Measurements from ENCODE around the gene UGP2. TPM values are rescaled to one million over a fixed set of nuclear protein-coding genes. Genes with fewer than 3 reads are reported as not detected.

UGP2 gene
- total and polyA plus RNA-seq, 4 donors: 76.2 to 723 (median 261) TPM

DNA sequence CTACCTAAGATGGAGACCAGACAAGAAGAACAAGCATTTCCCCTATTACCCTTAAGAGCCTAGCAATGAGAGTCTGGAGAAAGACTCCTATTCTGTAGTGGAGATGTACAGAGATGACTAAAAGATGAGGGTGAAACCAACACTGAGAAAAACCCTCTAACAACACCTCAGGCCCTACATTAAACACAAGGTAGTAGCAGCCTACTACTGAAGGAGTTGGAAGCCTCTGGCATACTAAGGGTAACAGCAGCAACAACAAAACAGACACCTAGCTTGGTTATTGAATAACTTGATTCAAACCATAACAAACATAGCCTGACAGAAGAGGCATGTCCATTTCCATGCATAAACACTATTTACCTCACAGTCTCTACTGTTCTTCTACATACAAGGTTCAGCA is 60.5 kb downstream of the UGP2 start:
- no peaks in the 10 kb centered on the region for H3K27me3 ChIP-seq (ENCODE audit: control insufficient read depth in 4 of 4, insufficient read depth in 4 of 4, low read length in 3 of 4)
- no peak overlapping the region for H3K27ac ChIP-seq (ENCODE audit: low read depth in 1 of 2, low read length in 2 of 2)
- no peak overlapping the region for H3K4me3 ChIP-seq (ENCODE audit: low read depth in 1 of 3, low read length in 3 of 3)
- peaks cover 0 to 3% (median 0%) of the 10 kb centered on the region in 4 donors for H3K9me3 ChIP-seq (ENCODE audit: control insufficient read depth in 4 of 4, low read length in 3 of 4)
- DNase-seq (ENCODE audit: low spot score): no peak
- TF ChIP-seq EGR1 (IDR thresholded peaks at IDR 0.05; ENCODE audit: low read depth in 2 of 2): no peak
- no peak for TF ChIP-seq NR2F2 (IDR thresholded peaks at IDR 0.05)
- TF ChIP-seq, protein P1, sequence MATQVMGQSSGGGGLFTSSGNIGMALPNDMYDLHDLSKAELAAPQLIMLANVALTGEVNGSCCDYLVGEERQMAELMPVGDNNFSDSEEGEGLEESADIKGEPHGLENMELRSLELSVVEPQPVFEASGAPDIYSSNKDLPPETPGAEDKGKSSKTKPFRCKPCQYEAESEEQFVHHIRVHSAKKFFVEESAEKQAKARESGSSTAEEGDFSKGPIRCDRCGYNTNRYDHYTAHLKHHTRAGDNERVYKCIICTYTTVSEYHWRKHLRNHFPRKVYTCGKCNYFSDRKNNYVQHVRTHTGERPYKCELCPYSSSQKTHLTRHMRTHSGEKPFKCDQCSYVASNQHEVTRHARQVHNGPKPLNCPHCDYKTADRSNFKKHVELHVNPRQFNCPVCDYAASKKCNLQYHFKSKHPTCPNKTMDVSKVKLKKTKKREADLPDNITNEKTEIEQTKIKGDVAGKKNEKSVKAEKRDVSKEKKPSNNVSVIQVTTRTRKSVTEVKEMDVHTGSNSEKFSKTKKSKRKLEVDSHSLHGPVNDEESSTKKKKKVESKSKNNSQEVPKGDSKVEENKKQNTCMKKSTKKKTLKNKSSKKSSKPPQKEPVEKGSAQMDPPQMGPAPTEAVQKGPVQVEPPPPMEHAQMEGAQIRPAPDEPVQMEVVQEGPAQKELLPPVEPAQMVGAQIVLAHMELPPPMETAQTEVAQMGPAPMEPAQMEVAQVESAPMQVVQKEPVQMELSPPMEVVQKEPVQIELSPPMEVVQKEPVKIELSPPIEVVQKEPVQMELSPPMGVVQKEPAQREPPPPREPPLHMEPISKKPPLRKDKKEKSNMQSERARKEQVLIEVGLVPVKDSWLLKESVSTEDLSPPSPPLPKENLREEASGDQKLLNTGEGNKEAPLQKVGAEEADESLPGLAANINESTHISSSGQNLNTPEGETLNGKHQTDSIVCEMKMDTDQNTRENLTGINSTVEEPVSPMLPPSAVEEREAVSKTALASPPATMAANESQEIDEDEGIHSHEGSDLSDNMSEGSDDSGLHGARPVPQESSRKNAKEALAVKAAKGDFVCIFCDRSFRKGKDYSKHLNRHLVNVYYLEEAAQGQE (IDR thresholded peaks at IDR 0.05): no peak
- TF ChIP-seq HNF4G (IDR thresholded peaks at IDR 0.05): no peak
- TF ChIP-seq, protein P2, sequence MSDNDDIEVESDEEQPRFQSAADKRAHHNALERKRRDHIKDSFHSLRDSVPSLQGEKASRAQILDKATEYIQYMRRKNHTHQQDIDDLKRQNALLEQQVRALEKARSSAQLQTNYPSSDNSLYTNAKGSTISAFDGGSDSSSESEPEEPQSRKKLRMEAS (IDR thresholded peaks at IDR 0.05): no peak
- TF ChIP-seq GABPA (IDR thresholded peaks at IDR 0.05 in 1 of 2, conservative IDR thresholded peaks at IDR 0.05 in 1 of 2): no peak
- TF ChIP-seq FOXA1 (IDR thresholded peaks at IDR 0.05): no peak
- no peak for TF ChIP-seq RXRA (IDR thresholded peaks at IDR 0.05)
- TF ChIP-seq JUND (IDR thresholded peaks at IDR 0.05): no peak
- TF ChIP-seq TAF1 (conservative IDR thresholded peaks at IDR 0.05): no peak
- TF ChIP-seq, protein P3, sequence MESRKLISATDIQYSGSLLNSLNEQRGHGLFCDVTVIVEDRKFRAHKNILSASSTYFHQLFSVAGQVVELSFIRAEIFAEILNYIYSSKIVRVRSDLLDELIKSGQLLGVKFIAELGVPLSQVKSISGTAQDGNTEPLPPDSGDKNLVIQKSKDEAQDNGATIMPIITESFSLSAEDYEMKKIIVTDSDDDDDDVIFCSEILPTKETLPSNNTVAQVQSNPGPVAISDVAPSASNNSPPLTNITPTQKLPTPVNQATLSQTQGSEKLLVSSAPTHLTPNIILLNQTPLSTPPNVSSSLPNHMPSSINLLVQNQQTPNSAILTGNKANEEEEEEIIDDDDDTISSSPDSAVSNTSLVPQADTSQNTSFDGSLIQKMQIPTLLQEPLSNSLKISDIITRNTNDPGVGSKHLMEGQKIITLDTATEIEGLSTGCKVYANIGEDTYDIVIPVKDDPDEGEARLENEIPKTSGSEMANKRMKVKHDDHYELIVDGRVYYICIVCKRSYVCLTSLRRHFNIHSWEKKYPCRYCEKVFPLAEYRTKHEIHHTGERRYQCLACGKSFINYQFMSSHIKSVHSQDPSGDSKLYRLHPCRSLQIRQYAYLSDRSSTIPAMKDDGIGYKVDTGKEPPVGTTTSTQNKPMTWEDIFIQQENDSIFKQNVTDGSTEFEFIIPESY (IDR thresholded peaks at IDR 0.05): no peak
- TF ChIP-seq, protein P4, sequence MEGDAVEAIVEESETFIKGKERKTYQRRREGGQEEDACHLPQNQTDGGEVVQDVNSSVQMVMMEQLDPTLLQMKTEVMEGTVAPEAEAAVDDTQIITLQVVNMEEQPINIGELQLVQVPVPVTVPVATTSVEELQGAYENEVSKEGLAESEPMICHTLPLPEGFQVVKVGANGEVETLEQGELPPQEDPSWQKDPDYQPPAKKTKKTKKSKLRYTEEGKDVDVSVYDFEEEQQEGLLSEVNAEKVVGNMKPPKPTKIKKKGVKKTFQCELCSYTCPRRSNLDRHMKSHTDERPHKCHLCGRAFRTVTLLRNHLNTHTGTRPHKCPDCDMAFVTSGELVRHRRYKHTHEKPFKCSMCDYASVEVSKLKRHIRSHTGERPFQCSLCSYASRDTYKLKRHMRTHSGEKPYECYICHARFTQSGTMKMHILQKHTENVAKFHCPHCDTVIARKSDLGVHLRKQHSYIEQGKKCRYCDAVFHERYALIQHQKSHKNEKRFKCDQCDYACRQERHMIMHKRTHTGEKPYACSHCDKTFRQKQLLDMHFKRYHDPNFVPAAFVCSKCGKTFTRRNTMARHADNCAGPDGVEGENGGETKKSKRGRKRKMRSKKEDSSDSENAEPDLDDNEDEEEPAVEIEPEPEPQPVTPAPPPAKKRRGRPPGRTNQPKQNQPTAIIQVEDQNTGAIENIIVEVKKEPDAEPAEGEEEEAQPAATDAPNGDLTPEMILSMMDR (IDR thresholded peaks at IDR 0.05; ENCODE audit: low read depth, low read length, missing input control): no peak
- TF ChIP-seq RAD21 (IDR thresholded peaks at IDR 0.05): no peak
- TF ChIP-seq, protein P5, sequence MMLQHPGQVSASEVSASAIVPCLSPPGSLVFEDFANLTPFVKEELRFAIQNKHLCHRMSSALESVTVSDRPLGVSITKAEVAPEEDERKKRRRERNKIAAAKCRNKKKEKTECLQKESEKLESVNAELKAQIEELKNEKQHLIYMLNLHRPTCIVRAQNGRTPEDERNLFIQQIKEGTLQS (IDR thresholded peaks at IDR 0.05): no peak
- peaks cover 2 to 19% (median 14%) of the 10 kb centered on the region in 4 donors for H3K36me3 ChIP-seq (ENCODE audit: control insufficient read depth in 4 of 4, insufficient read depth in 3 of 4, low read depth in 1 of 4, low read length in 3 of 4)
- H3K4me1 ChIP-seq (ENCODE audit: control insufficient read depth in 4 of 4, insufficient read depth in 4 of 4, low read length in 3 of 4): peaks cover 0 to 5% (median 0%) of the 10 kb centered on the region in 4 donors
- H3K9ac ChIP-seq (ENCODE audit: low read depth in 1 of 2, low read length in 2 of 2): no peak overlapping the region

DNA sequence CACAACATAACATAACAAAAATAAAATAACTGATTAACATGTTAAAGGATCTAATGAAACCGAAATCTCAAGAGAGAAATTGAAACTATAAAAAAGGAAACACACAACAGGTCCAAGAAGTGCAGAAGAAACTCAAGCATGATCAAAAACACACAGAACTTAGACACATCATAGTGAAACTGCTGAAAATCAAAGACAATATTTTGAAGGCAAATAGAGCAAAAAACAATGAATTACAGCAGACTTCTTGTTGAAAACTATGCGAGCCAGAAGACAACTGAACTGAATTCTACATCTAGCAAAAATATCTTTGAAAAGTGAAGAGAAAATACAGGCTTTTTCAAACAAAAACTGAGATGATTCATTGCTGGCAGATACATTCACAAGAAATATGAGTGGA is 61.3 kb downstream of the UGP2 start:
- peaks cover 0 to 3% (median 0%) of the 10 kb centered on the region in 4 donors for H3K9me3 ChIP-seq (ENCODE audit: control insufficient read depth in 4 of 4, low read length in 3 of 4)
- H3K27ac ChIP-seq (ENCODE audit: low read depth in 1 of 2, low read length in 2 of 2): no peak overlapping the region
- 97% methylated on average over 2 of the region's 2 CpGs for WGBS
- H3K4me1 ChIP-seq (ENCODE audit: control insufficient read depth in 4 of 4, insufficient read depth in 4 of 4, low read length in 3 of 4): peaks cover 0 to 5% (median 0%) of the 10 kb centered on the region in 4 donors
- no peaks in the 10 kb centered on the region for H3K27me3 ChIP-seq (ENCODE audit: control insufficient read depth in 4 of 4, insufficient read depth in 4 of 4, low read length in 3 of 4)
- no peak overlapping the region for H3K4me3 ChIP-seq (ENCODE audit: low read depth in 1 of 3, low read length in 3 of 3)
- no peak overlapping the region for H3K9ac ChIP-seq (ENCODE audit: low read depth in 1 of 2, low read length in 2 of 2)
- peaks cover 2 to 23% (median 14%) of the 10 kb centered on the region in 4 donors for H3K36me3 ChIP-seq (ENCODE audit: control insufficient read depth in 4 of 4, insufficient read depth in 3 of 4, low read depth in 1 of 4, low read length in 3 of 4)
- no peak for DNase-seq (ENCODE audit: low spot score)
- TF ChIP-seq, protein P2 (IDR thresholded peaks at IDR 0.05): no peak
- TF ChIP-seq, protein P4 (IDR thresholded peaks at IDR 0.05; ENCODE audit: low read depth, low read length, missing input control): no peak
- no peak for TF ChIP-seq RXRA (IDR thresholded peaks at IDR 0.05)
- no peak for TF ChIP-seq TAF1 (conservative IDR thresholded peaks at IDR 0.05)
- no peak for TF ChIP-seq YY1 (IDR thresholded peaks at IDR 0.05)
- TF ChIP-seq HNF4G (IDR thresholded peaks at IDR 0.05): no peak
- TF ChIP-seq JUND (IDR thresholded peaks at IDR 0.05): no peak
- no peak for TF ChIP-seq HNF4A (conservative IDR thresholded peaks at IDR 0.05)
- TF ChIP-seq, protein P3 (IDR thresholded peaks at IDR 0.05): no peak
- TF ChIP-seq RAD21 (IDR thresholded peaks at IDR 0.05): no peak
- no peak for TF ChIP-seq EGR1 (IDR thresholded peaks at IDR 0.05; ENCODE audit: low read depth in 2 of 2)
- TF ChIP-seq FOXA1 (IDR thresholded peaks at IDR 0.05): no peak
- TF ChIP-seq NR2F2 (IDR thresholded peaks at IDR 0.05): no peak

Data from liver (tissue), 9 donors.